Measurements from ENCODE around the gene ZNF45. TPM values are rescaled to one million over a fixed set of nuclear protein-coding genes. Genes with fewer than 3 reads are reported as not detected.

ZNF45 gene
- total RNA-seq, 1 experiment from 2014 or later, result 19.8 TPM

DNA sequence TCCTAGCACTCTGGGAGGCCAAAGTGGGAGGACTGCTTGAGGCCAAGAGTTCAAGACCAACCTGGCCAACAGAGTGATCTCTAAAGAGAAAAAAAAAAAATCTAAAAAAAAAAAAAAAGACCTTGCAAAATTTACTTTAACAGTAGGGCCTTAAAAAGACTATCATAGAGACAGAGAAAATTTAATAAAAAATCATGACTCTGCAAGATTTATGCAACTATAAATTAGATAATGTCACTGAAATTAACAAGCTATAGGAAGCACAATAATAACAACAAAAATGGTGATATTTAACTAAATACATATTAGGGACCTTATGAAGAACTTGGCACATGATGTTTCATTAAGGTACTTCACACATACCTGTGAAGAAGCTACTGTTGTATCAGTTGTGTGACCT, 11.2 kb downstream of the ZNF45 start:
- H3K27ac ChIP-seq (ENCODE audit: insufficient read length, low read depth, low read length), result no peak overlapping the region
- no peak overlapping the region for H3K23ac ChIP-seq (ENCODE audit: insufficient read length, low read depth, low read length)
- H3K79me2 ChIP-seq (ENCODE audit: insufficient read depth, low read length), result no peaks in the 10 kb centered on the region
- H3K9me3 ChIP-seq (ENCODE audit: control insufficient read depth, low read depth, low read length), result no peaks in the 10 kb centered on the region
- no peak overlapping the region for H3K4me2 ChIP-seq (ENCODE audit: insufficient read depth, insufficient read length, low read length)
- H3T11ph ChIP-seq (ENCODE audit: low read length), result no peak overlapping the region
- H2BK120ac ChIP-seq (ENCODE audit: low read depth, low read length, poor library complexity, severe bottlenecking), result no peak overlapping the region
- H4K91ac ChIP-seq (ENCODE audit: insufficient read length, low read depth, low read length), result no peak overlapping the region
- DNase-seq, result no peak
- peaks cover 83 to 91% (median 83%) of the 10 kb centered on the region in 3 experiments for H3K36me3 Mint-ChIP-seq (ENCODE audit: insufficient read depth in 1 of 3, low read depth in 3 of 3)
- no peak overlapping the region for H3K4ac ChIP-seq (ENCODE audit: low read depth, low read length)
- H2AK5ac ChIP-seq (ENCODE audit: insufficient read length, low read length), result no peak overlapping the region
- H3K9ac ChIP-seq (ENCODE audit: extremely low read depth, insufficient read length, low read length), result no peak overlapping the region
- no peak overlapping the region for H2BK20ac ChIP-seq (ENCODE audit: low read depth, low read length, poor library complexity, severe bottlenecking)
- H3K79me1 ChIP-seq (ENCODE audit: insufficient read depth, low read depth, low read length, poor library complexity, severe bottlenecking), result no peaks in the 10 kb centered on the region
- H3K18ac ChIP-seq (ENCODE audit: insufficient read length, low read depth, low read length), result no peak overlapping the region
- H4K5ac ChIP-seq (ENCODE audit: insufficient read length, low read depth, low read length), result no peak overlapping the region
- H3K14ac ChIP-seq (ENCODE audit: insufficient read depth, low read length), result no peak overlapping the region
- H3K27me3 Mint-ChIP-seq (ENCODE audit: low read depth), result no peaks in the 10 kb centered on the region
- H3K27me3 ChIP-seq (ENCODE audit: insufficient read depth, low read length), result no peaks in the 10 kb centered on the region
- H3K56ac ChIP-seq (ENCODE audit: insufficient read length, low read depth, low read length), result no peak overlapping the region
- no peak overlapping the region for H2BK15ac ChIP-seq (ENCODE audit: low read depth, low read length)
- H3K27ac Mint-ChIP-seq, result no peak overlapping the region
- H4K8ac ChIP-seq (replicated peaks; ENCODE audit: insufficient read length, low read depth, low read length), result no peak overlapping the region
- H2BK5ac ChIP-seq (ENCODE audit: insufficient read length, low read length), result no peak overlapping the region
- H3K4me1 ChIP-seq (ENCODE audit: insufficient read depth, low read length), result no peaks in the 10 kb centered on the region
- peaks cover 5 to 8% of the 10 kb centered on the region in 2 experiments; a peak in 3 of 5 replicates for H3K9me3 Mint-ChIP-seq
- H3K4me3 Mint-ChIP-seq, result no peak overlapping the region
- H3K4me1 Mint-ChIP-seq, result no peaks in the 10 kb centered on the region
- no peak overlapping the region for H2AFZ ChIP-seq (ENCODE audit: low read length)
- no peaks in the 10 kb centered on the region for H3K23me2 ChIP-seq (ENCODE audit: insufficient read length, low read depth, low read length, poor library complexity, severe bottlenecking)
- TF ChIP-seq, protein P1, sequence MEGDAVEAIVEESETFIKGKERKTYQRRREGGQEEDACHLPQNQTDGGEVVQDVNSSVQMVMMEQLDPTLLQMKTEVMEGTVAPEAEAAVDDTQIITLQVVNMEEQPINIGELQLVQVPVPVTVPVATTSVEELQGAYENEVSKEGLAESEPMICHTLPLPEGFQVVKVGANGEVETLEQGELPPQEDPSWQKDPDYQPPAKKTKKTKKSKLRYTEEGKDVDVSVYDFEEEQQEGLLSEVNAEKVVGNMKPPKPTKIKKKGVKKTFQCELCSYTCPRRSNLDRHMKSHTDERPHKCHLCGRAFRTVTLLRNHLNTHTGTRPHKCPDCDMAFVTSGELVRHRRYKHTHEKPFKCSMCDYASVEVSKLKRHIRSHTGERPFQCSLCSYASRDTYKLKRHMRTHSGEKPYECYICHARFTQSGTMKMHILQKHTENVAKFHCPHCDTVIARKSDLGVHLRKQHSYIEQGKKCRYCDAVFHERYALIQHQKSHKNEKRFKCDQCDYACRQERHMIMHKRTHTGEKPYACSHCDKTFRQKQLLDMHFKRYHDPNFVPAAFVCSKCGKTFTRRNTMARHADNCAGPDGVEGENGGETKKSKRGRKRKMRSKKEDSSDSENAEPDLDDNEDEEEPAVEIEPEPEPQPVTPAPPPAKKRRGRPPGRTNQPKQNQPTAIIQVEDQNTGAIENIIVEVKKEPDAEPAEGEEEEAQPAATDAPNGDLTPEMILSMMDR (conservative IDR thresholded peaks at IDR 0.05), result no peak
- no peaks in the 10 kb centered on the region for H4K20me1 ChIP-seq (ENCODE audit: control insufficient read depth, insufficient read depth, insufficient read length)
- no peak overlapping the region for H2BK12ac ChIP-seq (ENCODE audit: insufficient read length, low read depth, low read length)

All from H9 (cell line).